Peyer's patch (tissue), 4 donors: Measurements from ENCODE around the gene VCL. TPM values are rescaled to one million over a fixed set of nuclear protein-coding genes. Genes with fewer than 3 reads are reported as not detected.
"Not testable (repeated sequence)": the region's sequence is repeated elsewhere in the genome, so short reads cannot be mapped to it uniquely, and the experiment has no call there.

Source experiments
- DNase-seq, 3 donors: peaks; one replicate each; pipeline ENCODE4 v3.0.0-alpha.2; 2017 to 2019
- H3K27ac ChIP-seq, 4 donors: fragments of 200-600 bp; sonication (generic); one replicate each; pipeline ENCODE4 v1.5.1; 2016 to 2019
- H3K27me3 ChIP-seq, 2 donors: fragments of 200-600 bp; sonication (generic); one replicate each; pipeline ENCODE4 v1.5.1; 2019
- H3K36me3 ChIP-seq, 3 donors: fragments of 200-600 bp; sonication (generic); one replicate each; pipeline ENCODE4 v1.5.1; 2016 to 2019
- H3K4me1 ChIP-seq, 4 donors: fragments of 200-600 bp; sonication (generic); one replicate each; pipeline ENCODE4 v1.5.1; 2016 to 2019
- H3K4me3 ChIP-seq, 4 donors: fragments of 200-600 bp; sonication (generic); 1 replicate in 3 of 4; 2 replicates in 1 of 4; pipeline ENCODE4 v1.5.1; 2016 to 2019; ENCODE audit warnings: mild to moderate bottlenecking in 1 of 4
- H3K9me3 ChIP-seq, 4 donors: fragments of 200-600 bp; sonication (generic); one replicate each; pipeline ENCODE4 v1.5.1; 2016 to 2019; ENCODE audit warnings: mild to moderate bottlenecking in 1 of 4
- CTCF ChIP-seq, 6 experiments: fragments of 450-650 bp in 4 of 6; fragments of 200-600 bp in 2 of 6; sonication (generic) in 1 of 6; IDR thresholded peaks; one replicate each; pipeline ENCODE4 v1.5.1; 2017 to 2019; ENCODE audit warnings: antibody characterized with exemption in 6 of 6, mild to moderate bottlenecking in 3 of 6, moderate library complexity in 1 of 6
- POLR2A ChIP-seq, 2 donors: fragments of 450-650 bp; IDR thresholded peaks; one replicate each; pipeline ENCODE4 v1.5.1; 2017; ENCODE audit warnings: antibody characterized with exemption in 2 of 2, mild to moderate bottlenecking in 2 of 2, moderate library complexity in 2 of 2
- total RNA-seq, 4 donors: library from RNA; depleted of rRNA; stranded (reverse); fragments of >200 nt; gene quantifications; one replicate each; pipeline ENCODE4 v1.1.0, GENCODE V29; 2016

Gene VCL
- total RNA-seq, 4 donors from 2014 or later = 36.3 to 103 (median 61.4) TPM

- no peaks in the 10 kb centered on the region for H3K36me3 ChIP-seq
- H3K4me1 ChIP-seq = peaks cover 0 to 12% (median 0%) of the 10 kb centered on the region in 4 donors
- H3K4me3 ChIP-seq = no peak overlapping the region
- DNase-seq = no peak
- TF ChIP-seq POLR2A (IDR thresholded peaks at IDR 0.05) (no peak), CTCF (IDR thresholded peaks at IDR 0.05) (no peak)
- no peak overlapping the region for H3K27ac ChIP-seq
- no peaks in the 10 kb centered on the region for H3K9me3 ChIP-seq
- no peaks in the 10 kb centered on the region for H3K27me3 ChIP-seq
Observed at GRCh38 chr10:74025380-74025978, 27.6 kb downstream of the VCL start.

GRCh38 chr10:74026428-74027015 is 28.6 kb downstream of the VCL start:
- H3K27me3 ChIP-seq = no peaks in the 10 kb centered on the region
- H3K36me3 ChIP-seq = no peaks in the 10 kb centered on the region
- TF ChIP-seq POLR2A (IDR thresholded peaks at IDR 0.05) (no peak), CTCF (IDR thresholded peaks at IDR 0.05) (no peak)
- no peak overlapping the region for H3K27ac ChIP-seq
- no peaks in the 10 kb centered on the region for H3K9me3 ChIP-seq
- H3K4me1 ChIP-seq = peaks cover 0 to 12% (median 0%) of the 10 kb centered on the region in 4 donors
- H3K4me3 ChIP-seq = no peak overlapping the region
- no peak for DNase-seq

- Histone ChIP-seq H3K9me3 (no peaks in the 10 kb centered on the region), H3K36me3 (no peaks in the 10 kb centered on the region), H3K4me3 (no peak overlapping the region), H3K4me1 (peaks cover 0 to 12% (median 0%) of the 10 kb centered on the region in 4 donors), H3K27me3 (no peaks in the 10 kb centered on the region), H3K27ac (no peak overlapping the region)
- DNase-seq = no peak
- no peak for TF ChIP-seq CTCF (IDR thresholded peaks at IDR 0.05)
- no peak for TF ChIP-seq POLR2A (IDR thresholded peaks at IDR 0.05)
Observed at GRCh38 chr10:74027702-74028101, 29.8 kb downstream of the VCL start.

GRCh38 chr10:74029943-74030342 is 32.0 kb downstream of the VCL start:
- no peaks in the 10 kb centered on the region for H3K27me3 ChIP-seq
- H3K4me1 ChIP-seq = peaks cover 0 to 4% (median 0%) of the 10 kb centered on the region in 4 donors

GRCh38 chr10:74032208-74032607 is 34.3 kb downstream of the VCL start:
- not testable (repeated sequence) for H3K4me3 ChIP-seq, H3K9me3 ChIP-seq, H3K36me3 ChIP-seq, H3K27me3 ChIP-seq, DNase-seq, H3K27ac ChIP-seq, H3K4me1 ChIP-seq

More at GRCh38 chr10:74029943-74030342, 32.0 kb downstream of the VCL start:
- no peaks in the 10 kb centered on the region for H3K9me3 ChIP-seq
- no peaks in the 10 kb centered on the region for H3K36me3 ChIP-seq
- no peak overlapping the region for H3K4me3 ChIP-seq
- DNase-seq = no peak
- no peak overlapping the region for H3K27ac ChIP-seq
- TF ChIP-seq CTCF (IDR thresholded peaks at IDR 0.05) (no peak), POLR2A (IDR thresholded peaks at IDR 0.05) (no peak)

GRCh38 chr10:74032900-74033655 is 35.2 kb downstream of the VCL start:
- no peaks in the 10 kb centered on the region for H3K4me1 ChIP-seq

More at GRCh38 chr10:74032900-74033655, 35.2 kb downstream of the VCL start:
- Histone ChIP-seq H3K9me3 (no peaks in the 10 kb centered on the region), H3K4me3 (no peak overlapping the region), H3K36me3 (no peaks in the 10 kb centered on the region), H3K27me3 (no peaks in the 10 kb centered on the region), H3K27ac (no peak overlapping the region)
- no peak for TF ChIP-seq CTCF (IDR thresholded peaks at IDR 0.05)
- TF ChIP-seq POLR2A (IDR thresholded peaks at IDR 0.05) = no peak
- no peak for DNase-seq
